Neural cell (in vitro differentiated cells): ENCODE data around the gene PAH. TPM values are rescaled to one million over a fixed set of nuclear protein-coding genes. Genes with fewer than 3 reads are reported as not detected.

Experiments used
- H2AFZ ChIP-seq: fragments of 200-600, 300-800 bp; sonication (generic), shearing (Covaris generic); 2 replicates; pipeline ENCODE4 v1.6.0; 2014; ENCODE audit warnings: low read depth, mild to moderate bottlenecking, antibody characterized with exemption, low read length, moderate library complexity
- H3F3A ChIP-seq: fragments of 200-600 bp; shearing (Covaris generic); 2 replicates; pipeline ENCODE4 v1.6.1; 2016; ENCODE audit warnings: mild to moderate bottlenecking, moderate library complexity, mixed read lengths, antibody characterized with exemption, low read length; ENCODE audit not compliant: insufficient read depth, poor library complexity, severe bottlenecking
- H3K27ac ChIP-seq: fragments of 200-600, 300-800 bp; sonication (generic), shearing (Covaris generic); 2 replicates; pipeline ENCODE4 v1.5.1; 2014; ENCODE audit warnings: mild to moderate bottlenecking, low read length, moderate library complexity
- H3K27me3 ChIP-seq: fragments of 300-800, 200-600 bp; sonication (generic), shearing (Covaris generic); 2 replicates; pipeline ENCODE4 v1.6.0; 2014; ENCODE audit warnings: mild to moderate bottlenecking, low read depth, low read length, moderate library complexity; ENCODE audit not compliant: insufficient read depth
- H3K36me3 ChIP-seq: fragments of 300-800, 200-600 bp; sonication (generic), shearing (Covaris generic); 2 replicates; pipeline ENCODE4 v1.5.1; 2014; ENCODE audit warnings: mild to moderate bottlenecking, antibody characterized with exemption, low read length, moderate library complexity; ENCODE audit not compliant: insufficient read depth
- H3K4me2 ChIP-seq: fragments of 300-800, 200-600 bp; sonication (generic), shearing (Covaris generic); 2 replicates; pipeline ENCODE4 v1.6.0; 2014; ENCODE audit warnings: mild to moderate bottlenecking, low read length
- H3K4me3 ChIP-seq: fragments of 300-800, 200-600 bp; sonication (generic), shearing (Covaris generic); 2 replicates; pipeline ENCODE4 v1.5.1; 2014; ENCODE audit warnings: mild to moderate bottlenecking, low read length, moderate library complexity
- H3K79me2 ChIP-seq: fragments of 200-600 bp; shearing (Covaris generic); replicated peaks from 2 replicates; pipeline ENCODE4 v1.6.0; 2014; ENCODE audit warnings: mild to moderate bottlenecking, low read length, moderate library complexity; ENCODE audit not compliant: insufficient read depth
- H3K9ac ChIP-seq: fragments of 300-800, 200-600 bp; sonication (generic), shearing (Covaris generic); 2 replicates; pipeline ENCODE4 v1.6.1; 2016; ENCODE audit warnings: mild to moderate bottlenecking, low read length, mixed read lengths
- H3K9me2 ChIP-seq: fragments of 200-600 bp; shearing (Covaris generic); 2 replicates; pipeline ENCODE4 v1.6.1; 2016; ENCODE audit warnings: mild to moderate bottlenecking, low read length, mixed read lengths; ENCODE audit not compliant: insufficient read depth
- H3K9me3 ChIP-seq: fragments of 200-600, 300-800 bp; sonication (generic), shearing (Covaris generic); 2 replicates; pipeline ENCODE4 v1.6.1; 2016; ENCODE audit warnings: mild to moderate bottlenecking, mixed run types, low read length, moderate library complexity, mixed read lengths
- H4K20me1 ChIP-seq: fragments of 200-600 bp; shearing (Covaris generic); 2 replicates; pipeline ENCODE4 v1.6.1; 2016; ENCODE audit warnings: mild to moderate bottlenecking, mixed run types; ENCODE audit not compliant: insufficient read depth
- CTCF ChIP-seq: fragments of 450-650 bp; IDR thresholded peaks from 2 replicates; pipeline ENCODE4 v1.5.1; 2014; ENCODE audit warnings: antibody characterized with exemption, mild to moderate bottlenecking, moderate library complexity; ENCODE audit not compliant: poor library complexity, severe bottlenecking
- EP300 ChIP-seq: fragments of 450-650 bp; conservative IDR thresholded peaks from 2 replicates; pipeline ENCODE4 v1.6.1; 2014; ENCODE audit warnings: antibody characterized with exemption, mild to moderate bottlenecking, moderate library complexity; ENCODE audit not compliant: poor library complexity, severe bottlenecking
- EZH2 ChIP-seq: fragments of 200-600, 300-800 bp; shearing (Covaris generic), sonication (generic); IDR thresholded peaks from 2 replicates; pipeline ENCODE4 v1.6.1; 2014; ENCODE audit warnings: antibody characterized with exemption, low read length, borderline replicate concordance, mild to moderate bottlenecking; ENCODE audit not compliant: insufficient read depth, poor library complexity, severe bottlenecking
- MXI1 ChIP-seq: fragments of 450-650 bp; conservative IDR thresholded peaks from 2 replicates; pipeline ENCODE4 v1.6.1; 2014; ENCODE audit warnings: antibody characterized with exemption, mild to moderate bottlenecking; ENCODE audit not compliant: poor library complexity, severe bottlenecking
- POLR2AphosphoS5 ChIP-seq: IDR thresholded peaks from 2 replicates; pipeline ENCODE4 v1.6.1; 2012
- RAD21 ChIP-seq: fragments of 450-650 bp; conservative IDR thresholded peaks from 2 replicates; pipeline ENCODE4 v1.6.1; 2014; ENCODE audit warnings: antibody characterized with exemption, mild to moderate bottlenecking, moderate library complexity
- REST ChIP-seq: IDR thresholded peaks from 2 replicates; pipeline ENCODE4 v1.6.1; 2012; ENCODE audit warnings: borderline replicate concordance
- SMC3 ChIP-seq: fragments of 450-650 bp; conservative IDR thresholded peaks from 2 replicates; pipeline ENCODE4 v1.6.1; 2014; ENCODE audit warnings: antibody characterized with exemption, mild to moderate bottlenecking, moderate library complexity; ENCODE audit not compliant: poor library complexity
- TAF1 ChIP-seq: IDR thresholded peaks from 2 replicates; pipeline ENCODE4 v1.6.1; 2012; ENCODE audit warnings: low read depth
- polyA plus RNA-seq: library from polyadenylated mRNA; depleted of rRNA; stranded (reverse); fragments of >200 nt; gene quantifications from 2 replicates; pipeline ENCODE4 v1.2.3, GENCODE V29; 2014

Gene PAH
- polyA plus RNA-seq, 1 donor from 2014 or later, result not detected

- Histone ChIP-seq H4K20me1 (no peaks in the 10 kb centered on the region), H2AFZ (no peak overlapping the region), H3K79me2 (no peaks in the 10 kb centered on the region), H3K9me3 (no peaks in the 10 kb centered on the region), H3K27ac (no peak overlapping the region), H3K27me3 (peaks cover 40% of the 10 kb centered on the region), H3K9me2 (no peaks in the 10 kb centered on the region), H3K4me3 (peak overlapping the region; percentile 45), H3K36me3 (no peaks in the 10 kb centered on the region), H3K4me2 (no peak overlapping the region), H3K9ac (no peak overlapping the region), H3F3A (no peaks in the 10 kb centered on the region)
- TF ChIP-seq TAF1 (no peak), RAD21 (peak; percentile 38), CTCF (peak; percentile 48), SMC3 (peak; percentile 51)
Observed at GRCh38 chr12:102950107-102950949, 33.3 kb upstream of the PAH start.

- TF ChIP-seq TAF1, result no peak
- no peak for TF ChIP-seq MXI1
- no peak for TF ChIP-seq REST
- peak; percentile 98 for TF ChIP-seq SMC3
- peak; percentile 94 for TF ChIP-seq CTCF
- no peak for TF ChIP-seq EZH2
- TF ChIP-seq RAD21, result peak; percentile 95
- TF ChIP-seq EP300, result peak; percentile 11
- no peak for TF ChIP-seq POLR2AphosphoS5
- no peak overlapping the region for H3K9ac ChIP-seq
Observed at GRCh38 chr12:102948941-102949352, 31.9 kb upstream of the PAH start.

More at GRCh38 chr12:102948941-102949352, 31.9 kb upstream of the PAH start:
- Histone ChIP-seq H3K9me2 (no peaks in the 10 kb centered on the region), H3K4me2 (no peak overlapping the region), H3K4me3 (no peak overlapping the region), H4K20me1 (no peaks in the 10 kb centered on the region), H3F3A (no peaks in the 10 kb centered on the region), H3K9me3 (no peaks in the 10 kb centered on the region), H2AFZ (no peak overlapping the region), H3K27ac (no peak overlapping the region), H3K36me3 (no peaks in the 10 kb centered on the region), H3K79me2 (no peaks in the 10 kb centered on the region), H3K27me3 (peaks cover 27% of the 10 kb centered on the region)
